HG03045 (cell line): Measurements from ENCODE around the gene KARS1.

Experiments
- ATAC-seq: cut with Tn5 transposase; IDR thresholded peaks from one replicate; pipeline ENCODE4 v1.9.1; 2021; ENCODE audit warnings: mild to moderate bottlenecking, moderate library complexity; ENCODE audit not compliant: unreplicated experiment

KARS1 gene

DNA sequence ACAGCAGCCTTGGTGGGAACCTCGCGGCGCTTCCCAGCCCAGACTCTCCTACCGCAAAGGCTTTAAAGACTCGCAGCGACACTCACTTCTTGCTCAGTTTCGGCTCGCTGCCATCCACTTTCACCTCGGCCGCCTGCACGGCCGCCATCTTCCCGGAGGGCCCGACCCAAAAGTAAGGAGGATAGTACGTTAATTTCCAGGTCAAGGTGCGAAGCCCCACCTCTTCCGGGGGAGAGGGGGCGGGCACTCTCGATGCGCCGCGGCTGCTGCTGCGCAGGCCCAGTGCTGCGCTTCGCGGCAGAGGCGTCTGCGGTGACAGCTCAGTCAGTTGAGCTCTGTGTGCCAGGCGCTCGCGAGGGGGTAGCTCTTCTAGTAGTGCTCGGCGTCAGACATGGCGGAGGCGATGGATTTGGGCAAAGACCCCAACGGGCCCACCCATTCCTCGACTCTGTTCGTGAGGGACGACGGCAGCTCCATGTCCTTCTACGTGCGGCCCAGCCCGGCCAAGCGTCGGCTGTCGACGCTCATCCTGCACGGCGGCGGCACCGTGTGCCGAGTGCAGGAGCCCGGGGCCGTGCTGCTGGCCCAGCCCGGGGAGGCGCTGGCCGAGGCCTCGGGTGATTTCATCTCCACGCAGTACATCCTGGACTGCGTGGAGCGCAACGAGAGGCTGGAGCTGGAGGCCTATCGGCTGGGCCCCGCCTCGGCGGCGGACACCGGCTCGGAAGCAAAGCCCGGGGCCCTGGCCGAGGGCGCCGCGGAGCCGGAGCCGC, at the start of gene KARS1, which contains the start of gene TERF2IP:
KARS1 (minus strand) TSS at position 174 of the 773 bp plus-strand sequence; CDS start at position 148, 26 bp downstream.
TERF2IP (plus strand) TSS at position 282 of the 773 bp plus-strand sequence; CDS start at position 392, 110 bp downstream.
- peak; percentile 89 for ATAC-seq

DNA sequence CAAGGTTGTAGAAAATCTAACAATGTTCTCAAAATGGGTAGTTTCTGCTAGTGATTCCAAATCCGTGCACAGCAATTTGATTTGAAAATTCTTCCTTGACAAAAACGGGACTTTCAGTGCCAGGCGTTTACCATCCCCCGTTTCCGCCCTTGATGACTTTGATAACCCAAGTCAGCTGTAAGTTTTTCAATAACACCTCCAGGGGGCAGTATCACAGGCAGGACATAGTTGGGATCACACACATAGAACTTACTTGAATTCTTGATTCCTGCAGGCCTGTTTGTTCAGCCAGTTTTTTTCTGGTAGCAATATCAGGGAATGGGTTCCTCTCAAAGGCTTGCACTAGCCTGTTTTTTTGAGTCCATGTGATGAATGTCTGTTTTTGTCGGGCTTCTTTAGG, 48.2 kb upstream of the KARS1 start:
- no peak for ATAC-seq

DNA sequence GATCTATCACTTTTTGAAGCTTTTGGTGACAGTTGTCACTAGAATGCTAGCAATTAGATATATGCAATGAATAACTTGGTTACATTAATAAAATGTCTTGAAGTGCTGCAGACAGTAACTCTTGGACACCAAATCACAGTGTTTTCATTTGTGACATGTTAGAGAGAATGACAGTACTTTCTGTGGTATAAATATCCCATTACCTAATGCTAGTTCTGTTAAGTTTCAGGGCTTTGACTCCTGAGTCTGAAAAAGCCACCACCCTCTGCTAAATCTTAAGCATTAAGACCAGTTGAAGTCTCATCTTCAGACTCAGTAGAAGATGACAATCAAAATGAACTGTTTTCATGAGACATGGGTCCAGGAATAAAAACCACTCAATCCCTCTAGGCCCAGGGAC, 39.9 kb upstream of the KARS1 start:
- ATAC-seq = no peak

DNA sequence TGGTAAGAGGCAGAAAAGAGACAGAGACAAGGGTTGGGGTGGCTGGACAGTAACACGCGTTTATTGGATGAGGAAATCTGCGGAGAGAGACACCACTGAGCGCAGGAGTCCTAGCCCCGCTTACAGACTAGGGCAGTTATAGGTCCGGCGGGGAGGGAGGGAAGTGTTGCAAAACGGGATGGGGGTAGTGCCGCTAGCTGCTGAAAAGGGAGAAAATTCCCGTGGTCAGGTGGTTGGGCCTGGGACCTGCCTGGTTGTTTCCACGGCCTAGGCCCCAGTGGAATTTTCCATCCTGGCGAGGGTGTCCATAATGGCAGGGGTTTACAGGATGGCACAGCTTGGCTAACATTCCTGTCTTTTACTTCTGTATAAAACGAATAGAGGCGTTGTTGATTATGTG, 34.8 kb upstream of the KARS1 start:
- no peak for ATAC-seq

DNA sequence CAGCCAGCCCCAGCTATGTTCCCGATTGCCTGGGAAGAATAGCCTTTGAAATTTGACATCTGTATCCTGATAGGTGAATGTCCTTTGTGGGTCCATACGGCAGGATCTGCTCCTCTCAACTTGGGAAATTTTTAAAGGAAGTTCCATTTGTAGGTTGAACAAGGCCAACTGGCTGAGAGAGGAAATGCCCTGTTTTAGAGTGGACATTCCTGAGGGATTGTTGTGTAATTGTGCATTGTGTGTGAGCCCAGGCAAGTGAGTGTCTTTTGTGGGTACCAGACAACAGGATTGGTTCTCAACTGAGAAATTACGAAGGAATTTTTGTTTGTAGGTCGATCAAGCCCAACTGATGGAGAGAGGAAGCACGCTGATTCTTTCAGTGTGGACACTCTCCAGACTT, 31.9 kb upstream of the KARS1 start:
- no peak for ATAC-seq

DNA sequence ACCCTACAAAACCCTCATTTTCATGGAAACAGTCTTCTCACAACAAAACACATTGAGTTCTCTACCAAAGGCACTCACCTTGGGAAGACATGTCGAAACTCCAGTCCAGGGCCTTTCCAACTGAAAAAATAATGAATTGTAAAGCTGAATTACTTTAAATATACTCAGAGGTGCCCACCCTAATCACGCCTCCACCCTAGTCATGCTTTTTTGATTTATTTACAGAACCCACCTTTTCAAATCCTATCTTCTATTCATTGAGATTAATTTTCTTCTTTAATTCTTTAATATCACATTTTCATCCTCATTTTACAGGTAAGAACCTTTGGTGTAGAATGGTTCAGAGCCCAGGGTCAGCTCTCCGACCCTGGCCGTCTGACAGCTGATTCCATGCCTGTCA, 29.4 kb upstream of the KARS1 start, which contains the start of gene CPHXL2:
CPHXL2 (minus strand) TSS at position 101 of the 400 bp plus-strand sequence; CDS start at position 91, 10 bp downstream.
- ATAC-seq = no peak

DNA sequence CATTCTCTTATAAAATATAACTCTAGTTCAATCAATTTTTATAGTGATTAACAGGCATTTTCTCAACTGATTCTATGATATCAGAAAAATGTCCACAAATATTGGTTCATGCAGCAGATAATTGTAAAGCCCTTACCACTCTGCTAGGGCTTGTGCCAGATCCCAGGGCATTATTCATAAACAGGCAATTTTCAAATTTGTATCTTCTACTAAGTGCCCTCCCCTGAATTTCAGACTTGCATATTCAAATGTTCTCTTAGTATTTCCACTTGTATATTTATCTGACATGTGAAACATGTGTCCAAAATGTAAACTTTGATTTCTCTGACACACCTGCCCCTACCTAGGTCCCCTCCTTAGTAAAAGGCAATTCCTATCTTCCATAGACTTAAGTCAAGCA, 20.0 kb upstream of the KARS1 start:
- no peak for ATAC-seq

DNA sequence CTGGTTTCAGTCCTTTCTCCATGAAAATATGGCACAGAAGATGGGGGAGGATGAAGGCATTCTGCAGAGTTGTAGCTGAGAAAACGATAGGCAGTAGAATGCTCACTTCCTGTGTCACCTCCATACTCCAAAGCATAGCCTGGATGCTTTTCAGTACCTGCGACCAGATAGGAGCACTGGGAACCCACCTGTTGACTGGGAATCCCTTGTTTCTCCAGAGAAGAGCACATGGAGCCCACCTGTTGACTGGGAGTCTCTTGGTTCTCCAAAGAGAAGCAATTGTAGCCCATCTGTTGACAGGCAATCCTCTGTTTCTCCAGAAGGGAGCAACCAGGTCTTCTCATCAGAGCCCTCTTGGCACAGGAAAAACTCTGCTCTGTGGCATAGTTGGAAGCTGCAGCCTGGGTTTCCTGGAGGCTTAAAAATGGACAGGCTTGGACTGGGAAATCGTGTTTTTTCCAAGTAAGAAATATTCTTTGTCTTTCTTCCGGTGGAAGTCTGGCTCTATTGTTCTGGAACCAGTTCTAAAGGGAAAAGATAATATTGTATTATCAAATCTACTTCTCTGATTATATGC, 13.3 kb upstream of the KARS1 start:
- no peak for ATAC-seq

DNA sequence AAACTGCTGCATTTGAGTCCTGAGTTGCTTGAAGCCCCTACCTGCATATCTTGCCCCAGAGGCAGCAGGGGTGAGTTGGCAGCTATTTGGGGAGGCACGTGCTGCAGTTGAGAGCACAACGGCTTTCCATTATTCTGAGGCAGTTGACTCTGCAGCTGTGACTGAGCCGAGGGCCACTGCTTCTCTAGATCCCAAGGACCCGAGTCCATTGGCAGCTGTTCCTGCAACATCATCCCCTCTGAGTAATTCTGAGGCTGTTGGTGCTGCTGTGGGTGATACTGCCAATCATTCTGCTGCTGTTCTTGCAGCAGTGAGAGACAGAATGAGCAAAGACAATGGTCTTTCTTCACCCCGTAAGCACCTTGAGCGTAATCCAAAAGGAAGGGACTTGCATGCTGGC, 12.9 kb upstream of the KARS1 start:
- no peak for ATAC-seq

DNA sequence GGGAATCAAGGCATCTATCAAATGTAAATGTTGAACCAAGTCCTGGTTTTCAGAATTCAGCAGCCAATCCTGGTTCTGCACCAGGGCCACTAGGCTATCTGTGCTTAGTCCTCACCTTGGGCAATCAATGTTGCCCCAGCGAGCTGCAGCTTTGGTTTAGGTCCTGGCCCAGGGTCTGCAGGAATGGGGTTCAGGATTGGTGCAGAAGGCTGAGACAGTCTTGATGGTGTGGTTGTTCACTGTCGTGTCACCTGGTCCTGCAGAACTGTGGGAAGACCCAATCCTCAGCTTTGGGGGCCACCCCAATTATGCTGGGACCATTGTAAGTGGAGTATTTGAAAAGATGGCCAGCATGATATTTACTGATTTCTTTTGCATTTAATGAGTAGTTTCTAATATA, 10.7 kb upstream of the KARS1 start:
- no peak for ATAC-seq

DNA sequence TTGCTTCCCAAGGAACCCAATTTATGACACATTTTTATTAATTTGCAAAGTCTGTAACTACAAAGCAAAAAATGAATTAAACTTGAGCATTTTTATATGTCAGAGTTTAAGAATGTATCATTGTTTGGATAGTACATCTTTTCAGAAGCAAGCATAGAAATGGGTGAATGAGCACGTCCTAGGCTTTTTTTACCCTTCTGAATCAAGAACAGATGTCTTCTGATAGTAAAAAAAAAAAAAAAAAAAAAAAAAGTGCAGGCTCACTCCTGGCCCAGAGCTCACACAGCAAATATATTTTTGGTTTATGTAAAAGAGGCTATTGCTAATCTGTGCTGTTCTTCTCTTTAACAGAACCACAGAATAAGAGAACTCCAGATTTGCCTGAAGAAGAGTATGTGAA, 6.5 kb upstream of the KARS1 start:
- no peak for ATAC-seq

DNA sequence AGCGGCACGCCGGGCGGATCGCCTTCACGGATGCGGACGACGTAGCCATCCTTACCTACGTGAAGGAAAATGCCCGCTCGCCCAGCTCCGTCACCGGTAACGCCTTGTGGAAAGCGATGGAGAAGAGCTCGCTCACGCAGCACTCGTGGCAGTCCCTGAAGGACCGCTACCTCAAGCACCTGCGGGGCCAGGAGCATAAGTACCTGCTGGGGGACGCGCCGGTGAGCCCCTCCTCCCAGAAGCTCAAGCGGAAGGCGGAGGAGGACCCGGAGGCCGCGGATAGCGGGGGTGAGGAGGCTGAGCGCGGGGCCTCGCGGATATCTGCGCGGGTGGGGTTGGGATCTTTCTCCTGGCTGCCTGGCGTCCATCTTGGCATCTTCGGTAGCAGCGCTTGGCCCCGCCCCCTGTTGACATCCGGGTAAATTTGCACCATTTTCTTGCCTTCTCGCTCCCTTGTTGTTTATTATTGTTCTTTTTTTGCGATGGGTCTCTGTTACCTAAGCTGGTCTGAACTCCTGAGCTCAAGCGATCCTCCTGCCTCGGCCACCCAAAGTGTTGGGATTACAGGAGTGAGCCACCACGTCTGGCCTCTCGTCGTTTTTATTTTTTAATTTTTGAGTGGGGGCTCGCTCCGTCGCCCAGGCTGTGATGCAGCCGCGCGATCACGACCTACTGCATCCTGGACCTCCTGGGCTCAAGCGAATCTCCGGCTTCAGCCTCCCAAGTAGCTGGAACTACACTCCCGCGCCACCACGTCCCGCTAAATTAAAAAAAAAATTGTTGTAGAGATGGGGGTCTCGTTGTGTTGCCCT, 1.0 kb upstream of the KARS1 start:
- peak; percentile 41 for ATAC-seq

DNA sequence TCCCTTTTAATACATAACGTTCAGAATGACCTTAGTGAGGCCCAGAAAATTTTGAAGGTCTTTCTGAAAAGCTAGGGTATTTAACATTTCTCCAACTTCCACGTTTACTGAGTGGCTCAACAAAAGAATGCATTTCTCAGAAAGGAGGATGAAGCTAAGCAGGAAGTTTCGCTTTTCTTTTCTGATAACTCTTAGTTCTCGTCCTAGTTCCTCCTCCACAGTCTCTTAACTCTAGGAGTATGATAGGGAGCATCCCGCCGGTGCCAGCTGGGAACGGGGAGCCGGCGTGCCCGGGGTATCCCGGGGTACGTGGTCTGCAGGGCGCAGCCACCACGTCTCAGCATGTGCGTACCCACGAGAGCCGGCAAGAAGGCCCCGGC, 363 bp downstream of the KARS1 start:
- peak; percentile 25 for ATAC-seq

DNA sequence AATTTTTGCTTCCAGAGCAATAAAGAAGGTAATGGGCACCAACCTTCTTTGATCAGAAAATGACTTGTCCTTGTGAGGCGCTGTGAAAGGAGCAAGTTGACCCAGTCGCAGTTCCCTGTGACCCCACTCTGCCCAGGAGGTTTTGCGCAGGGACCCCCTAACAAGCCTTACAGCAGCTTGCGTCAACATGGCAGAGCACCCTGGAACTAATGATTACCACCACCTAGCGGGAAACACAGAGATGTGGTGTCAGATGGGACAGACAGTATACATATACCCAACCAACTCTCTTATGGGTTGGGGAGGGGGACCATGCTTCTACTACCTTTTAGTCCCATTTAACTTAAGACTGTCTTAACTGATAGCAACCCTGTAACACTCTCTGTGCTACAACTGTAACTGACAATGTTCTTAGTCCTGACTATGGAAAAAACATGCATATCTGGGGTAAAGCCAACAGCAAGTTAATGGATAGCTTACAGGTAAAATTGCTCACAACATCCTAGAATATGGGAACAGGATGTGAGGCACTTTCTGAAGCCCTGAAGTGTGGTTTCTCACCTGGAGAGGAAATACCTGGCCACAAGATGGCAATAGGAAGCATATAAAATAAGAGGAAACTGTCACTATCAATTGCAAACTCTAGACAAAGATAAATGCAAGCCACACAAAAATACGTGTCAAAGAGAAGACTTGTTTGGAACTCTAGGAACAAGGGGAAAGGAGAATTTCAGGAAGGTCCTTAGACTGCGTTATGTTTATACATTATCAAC, 3.0 kb downstream of the KARS1 start:
- ATAC-seq = no peak

DNA sequence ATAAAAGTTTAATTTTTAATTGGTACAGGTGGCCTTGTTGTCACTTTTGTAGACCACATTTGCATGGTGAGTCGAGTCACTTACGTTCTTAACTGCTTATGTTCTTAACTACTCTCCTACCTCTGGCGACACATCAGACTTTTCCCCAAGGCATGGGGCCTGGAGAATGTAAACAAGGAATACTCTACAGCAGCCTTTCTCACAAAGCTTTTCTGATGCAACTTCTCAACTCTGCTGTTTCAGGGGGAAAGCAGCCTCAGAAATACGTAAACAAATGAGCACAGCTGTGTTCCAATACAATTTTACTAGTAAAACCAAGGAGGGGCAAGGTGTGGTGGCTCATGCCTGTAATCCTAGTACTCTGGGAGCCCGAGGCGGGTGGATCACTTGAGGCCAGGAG, 6.9 kb downstream of the KARS1 start:
- no peak for ATAC-seq

DNA sequence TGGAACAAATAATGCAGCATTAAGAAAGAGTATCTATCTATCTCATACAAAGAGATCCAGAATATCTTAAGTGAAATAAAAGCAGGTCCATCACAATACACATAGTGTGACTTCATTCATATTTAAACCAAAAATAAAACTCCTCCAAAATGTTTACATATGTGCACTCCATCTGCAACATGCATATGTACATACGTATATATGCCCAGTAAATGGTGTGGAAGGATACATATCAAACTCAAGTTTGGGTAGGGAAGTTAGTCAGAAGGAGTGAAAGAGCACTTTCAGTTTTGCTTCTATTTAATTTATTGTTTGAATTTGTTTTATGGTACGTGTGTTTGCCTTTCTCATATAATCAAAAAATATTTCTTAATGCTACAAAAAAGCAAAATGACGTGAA, 12.4 kb downstream of the KARS1 start:
- ATAC-seq = no peak

DNA sequence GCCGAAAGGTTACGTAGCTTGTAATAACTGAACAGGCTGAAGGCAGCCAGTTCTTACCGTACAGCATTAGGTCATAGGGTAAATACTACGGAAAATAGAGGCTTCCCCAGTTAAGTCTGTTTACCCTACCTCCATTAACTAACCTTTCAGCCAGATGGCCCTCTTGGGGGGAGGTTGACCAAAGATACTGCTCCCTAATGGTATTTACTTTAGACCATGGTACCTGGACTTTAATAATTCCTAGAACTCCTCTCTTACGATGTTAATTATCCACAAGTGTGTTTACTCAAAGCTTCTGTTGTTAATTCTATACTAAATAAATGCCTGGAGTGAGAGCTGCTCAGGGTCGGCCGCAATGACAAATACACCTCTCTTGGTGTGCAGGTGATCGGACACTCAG, 14.6 kb downstream of the KARS1 start:
- no peak for ATAC-seq

DNA sequence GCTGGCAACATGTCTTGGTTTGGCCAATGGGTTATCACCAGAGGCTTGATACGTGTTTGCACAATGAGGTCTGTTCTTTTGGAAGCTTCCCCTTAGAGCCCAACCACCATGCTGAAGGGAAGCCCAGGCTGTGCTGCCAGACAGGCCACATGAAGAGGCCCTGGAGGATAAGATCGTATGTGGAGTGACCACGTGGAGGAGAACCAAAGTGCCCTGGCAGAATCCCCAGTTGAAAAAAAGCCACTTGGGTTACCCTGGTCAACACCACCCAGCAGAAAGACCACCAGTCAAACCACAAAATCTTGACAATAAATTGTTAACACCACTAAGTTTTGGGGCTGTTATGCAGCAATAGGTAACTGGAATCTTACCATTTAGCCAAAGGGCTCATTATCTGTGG, 17.4 kb downstream of the KARS1 start:
- ATAC-seq = no peak

DNA sequence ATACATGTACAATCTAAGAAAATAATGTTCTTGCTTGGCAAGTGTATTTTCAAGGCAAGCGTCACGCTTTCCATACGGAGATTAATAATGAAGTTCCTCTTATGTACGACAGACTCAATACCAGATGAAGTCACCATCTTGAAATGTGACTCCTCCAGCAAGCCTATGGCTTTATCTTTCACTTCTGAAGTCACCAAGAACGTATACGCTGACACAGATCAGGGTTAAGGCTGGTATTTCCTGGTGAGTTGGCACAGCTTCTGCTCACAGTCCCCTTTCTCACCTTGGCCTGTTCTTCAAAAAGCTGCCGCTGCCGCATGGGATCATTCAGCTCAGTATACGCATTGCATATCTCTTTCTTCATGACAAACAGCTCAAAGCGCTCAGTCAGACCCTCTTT, 18.3 kb downstream of the KARS1 start:
- no peak for ATAC-seq

DNA sequence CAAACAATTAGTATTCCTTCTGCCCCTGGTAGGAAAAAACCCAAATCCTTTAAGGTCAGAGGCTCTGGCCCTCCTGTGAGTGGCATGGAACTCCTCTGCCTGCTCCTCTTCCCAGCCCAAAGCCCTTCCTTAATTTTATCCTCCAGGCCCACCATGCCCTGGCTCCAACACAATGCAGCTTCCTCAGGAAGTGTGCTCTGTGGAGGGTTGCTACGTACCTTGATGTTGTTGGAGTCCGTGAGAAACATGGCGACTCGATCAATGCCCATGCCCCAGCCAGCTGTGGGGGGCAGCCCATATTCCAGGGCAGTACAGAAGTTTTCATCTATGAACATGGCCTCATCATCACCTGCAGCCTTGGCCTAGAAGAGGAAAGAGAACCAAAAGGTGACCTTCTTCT, 19.1 kb downstream of the KARS1 start:
- ATAC-seq = no peak

DNA sequence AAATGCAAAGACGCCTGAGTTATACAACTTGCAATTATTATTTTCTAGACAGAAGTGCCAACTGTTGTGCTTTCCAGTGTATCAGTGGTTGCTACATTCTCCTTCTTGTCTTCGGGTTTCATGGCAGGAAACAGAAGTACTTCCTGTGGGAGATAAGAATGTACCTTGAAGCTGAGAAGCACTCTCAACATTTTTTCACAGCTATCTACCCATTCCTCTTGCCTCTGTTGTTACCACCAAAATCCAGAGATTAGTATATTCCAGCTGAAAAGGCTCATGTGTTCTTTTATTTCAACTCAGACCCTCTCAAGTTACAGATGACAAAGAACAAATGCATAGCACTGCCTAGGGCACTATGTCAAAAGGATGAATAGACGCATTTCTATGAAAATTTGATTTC, 19.6 kb downstream of the KARS1 start:
- ATAC-seq = no peak
